GM19397 (cell line): ENCODE data around the gene CTSF.
"Not testable (repeated sequence)": the region's sequence is repeated elsewhere in the genome, so short reads cannot be mapped to it uniquely, and the experiment has no call there.

Source experiments
- ATAC-seq: cut with Tn5 transposase; IDR thresholded peaks from one replicate; pipeline ENCODE4 v1.9.1; 2021; ENCODE audit warnings: mild to moderate bottlenecking, moderate library complexity; ENCODE audit not compliant: unreplicated experiment

CTSF gene

GRCh38 chr11:66589996-66590675 lies 21.7 kb upstream of the CTSF start:
- ATAC-seq, result no peak

DNA sequence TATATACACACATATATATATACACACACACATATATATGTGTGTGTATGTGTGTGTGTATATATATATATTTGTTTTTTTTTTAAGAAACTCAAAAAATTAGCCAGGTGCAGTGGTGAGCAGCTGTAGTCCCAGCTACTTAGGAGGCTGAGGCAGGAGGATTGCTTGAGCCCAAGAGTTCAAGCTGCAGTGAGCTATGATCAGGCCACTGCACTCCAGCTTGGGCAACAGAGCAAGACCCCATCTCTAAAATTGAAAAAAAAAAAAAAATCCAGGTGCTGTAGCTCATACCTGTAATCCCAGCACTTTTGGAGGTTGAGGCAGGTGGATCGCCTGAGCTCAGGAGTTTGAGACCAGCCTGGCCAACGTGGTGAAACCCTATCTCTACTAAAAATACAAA lies 20.9 kb upstream of the CTSF start:
- not testable (repeated sequence) for ATAC-seq

DNA sequence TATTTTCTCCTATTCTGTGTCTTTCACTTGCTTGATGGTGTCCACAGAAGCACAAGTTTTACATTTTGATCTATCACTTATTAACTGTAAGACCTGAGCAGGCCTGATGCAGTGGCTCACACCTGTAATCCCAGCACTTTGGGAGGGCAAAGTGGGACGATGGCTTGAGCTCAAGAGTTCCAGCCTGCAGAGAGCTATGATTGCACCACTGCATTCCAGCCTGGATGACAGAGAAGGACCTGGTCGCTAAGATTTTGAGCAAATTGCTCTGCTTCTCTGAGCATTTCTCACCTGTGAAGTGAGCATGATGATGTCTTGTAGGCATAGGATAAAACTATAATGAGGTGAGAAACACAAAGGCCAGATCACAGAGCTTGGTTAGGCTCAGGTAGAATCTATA lies 17.7 kb upstream of the CTSF start:
- no peak for ATAC-seq

DNA sequence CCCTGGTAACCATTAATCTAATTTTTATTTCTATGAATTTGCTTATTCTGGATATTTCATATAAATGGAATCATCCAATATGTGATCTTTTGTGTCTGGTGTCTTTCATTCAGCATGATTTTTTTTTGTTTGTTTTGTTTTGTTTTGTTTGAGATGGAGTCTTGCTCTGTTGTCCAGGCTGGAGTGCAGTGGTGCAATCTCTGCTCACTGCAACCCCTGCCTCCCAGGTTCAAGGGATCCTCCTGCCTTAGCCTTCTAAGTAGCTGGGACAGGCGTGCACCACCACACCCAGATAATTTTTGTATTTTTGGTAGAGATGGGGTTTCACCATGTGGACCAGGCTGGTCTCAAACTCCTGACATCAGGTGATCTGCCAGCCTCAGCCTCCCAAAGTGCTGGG lies 17.0 kb upstream of the CTSF start:
- ATAC-seq, result not testable (repeated sequence)

GRCh38 chr11:66582565-66583147 lies 14.2 kb upstream of the CTSF start:
- not testable (repeated sequence) for ATAC-seq

GRCh38 chr11:66581261-66581660 lies 12.9 kb upstream of the CTSF start:
- no peak for ATAC-seq

GRCh38 chr11:66580803-66581202 lies 12.4 kb upstream of the CTSF start:
- no peak for ATAC-seq

- no peak for ATAC-seq
Observed at GRCh38 chr11:66579017-66579606, 10.7 kb upstream of the CTSF start.

- ATAC-seq, result no peak
Observed at GRCh38 chr11:66570850-66571180, 2.4 kb upstream of the CTSF start.

- ATAC-seq, result no peak
Observed at GRCh38 chr11:66570079-66570849, 1.9 kb upstream of the CTSF start.

DNA sequence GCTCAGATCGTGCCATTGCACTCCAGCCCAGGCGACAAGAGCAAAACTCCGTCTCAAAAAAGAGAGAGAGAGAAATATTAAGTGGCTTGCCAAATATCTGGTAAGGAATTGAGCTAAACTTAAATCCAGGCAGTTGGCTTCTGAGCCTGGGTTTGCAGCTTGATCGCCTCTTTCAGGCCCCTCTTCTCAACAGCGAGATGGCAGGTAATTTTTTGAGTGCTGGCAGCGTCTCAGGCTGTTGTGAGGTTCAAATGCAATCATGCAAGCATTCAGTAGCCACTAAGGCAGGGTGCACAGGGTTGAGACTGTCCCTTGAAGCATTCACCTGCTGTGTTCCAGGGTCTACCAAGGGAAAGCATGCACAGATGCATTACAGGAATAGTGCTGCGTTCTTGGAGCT lies 670 bp upstream of the CTSF start:
- no peak for ATAC-seq

DNA sequence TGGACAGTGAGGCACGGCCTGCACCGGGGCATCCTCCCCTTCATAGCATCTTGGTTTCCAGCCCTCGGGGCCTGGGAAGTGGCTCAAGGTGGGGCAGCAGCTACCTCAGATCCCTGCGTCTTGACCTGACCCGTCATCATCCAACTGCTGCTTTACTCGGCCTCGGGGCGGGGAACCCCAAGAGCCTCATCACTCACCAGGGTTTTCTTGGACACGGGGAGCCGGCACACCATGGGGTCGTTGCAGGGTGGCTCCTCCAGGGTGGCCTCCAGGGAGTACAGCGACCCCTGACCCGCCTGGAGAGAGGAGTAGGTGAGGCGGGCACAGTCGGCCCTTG lies 651 bp downstream of the CTSF start:
- no peak for ATAC-seq

DNA sequence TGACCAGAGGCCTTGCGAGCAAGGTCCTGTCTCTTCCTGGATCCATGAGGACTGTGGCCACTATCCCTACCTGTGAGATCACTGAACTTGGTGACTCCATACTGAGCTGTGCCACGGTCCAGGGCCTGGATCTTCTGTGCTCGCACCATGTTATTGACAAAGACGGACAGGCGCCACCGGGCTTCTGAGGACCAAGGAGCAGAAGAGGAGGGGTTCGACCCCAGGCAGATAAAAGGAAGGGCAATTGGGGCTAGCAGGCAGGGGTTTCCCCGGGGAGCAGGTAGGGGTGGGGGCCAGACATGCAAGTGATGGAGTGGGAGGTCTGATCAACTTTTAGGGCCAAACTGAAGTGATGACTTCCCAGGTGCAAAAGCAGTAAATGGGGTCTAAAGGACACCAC lies 2.2 kb downstream of the CTSF start:
- ATAC-seq, result no peak

DNA sequence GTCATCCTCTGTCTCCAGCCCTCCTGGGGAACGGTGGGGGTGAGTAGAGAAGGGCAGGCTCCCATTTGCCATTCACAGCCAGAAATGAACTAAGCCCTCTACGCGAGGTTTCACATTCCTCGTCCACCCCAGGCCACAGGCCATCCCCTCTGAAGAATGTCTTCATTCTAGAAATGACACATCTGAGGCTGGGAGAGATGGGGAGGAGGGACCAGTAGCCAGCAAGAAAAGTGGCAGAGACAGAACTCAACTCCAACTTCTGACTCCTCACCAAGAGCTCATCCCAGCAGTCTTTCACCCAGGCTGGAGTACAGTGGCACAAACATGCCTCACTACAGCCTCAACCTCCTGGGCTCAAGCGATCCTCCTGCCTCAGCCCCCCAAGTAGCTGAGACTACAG lies 3.4 kb downstream of the CTSF start:
- ATAC-seq, result no peak

DNA sequence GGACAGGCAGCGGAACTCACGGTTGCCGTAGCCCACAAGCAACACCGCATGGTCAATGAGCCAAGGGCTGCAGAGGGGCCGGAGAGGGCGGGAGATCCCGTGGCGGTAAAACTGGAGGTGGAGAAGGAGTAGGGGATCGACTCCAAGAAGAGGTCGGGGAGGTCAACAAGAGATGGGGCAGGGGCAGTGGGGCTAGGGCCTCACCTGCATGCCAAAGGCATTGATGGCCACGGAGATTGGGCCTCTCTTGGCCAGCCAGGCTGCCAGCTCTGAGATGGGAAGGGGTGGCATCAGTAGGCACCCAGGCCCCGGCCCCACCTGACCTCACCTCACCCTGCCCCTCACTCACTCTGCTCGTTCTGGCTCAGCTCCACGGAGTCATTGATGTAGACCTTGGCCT lies 3.9 kb downstream of the CTSF start:
- ATAC-seq, result no peak

DNA sequence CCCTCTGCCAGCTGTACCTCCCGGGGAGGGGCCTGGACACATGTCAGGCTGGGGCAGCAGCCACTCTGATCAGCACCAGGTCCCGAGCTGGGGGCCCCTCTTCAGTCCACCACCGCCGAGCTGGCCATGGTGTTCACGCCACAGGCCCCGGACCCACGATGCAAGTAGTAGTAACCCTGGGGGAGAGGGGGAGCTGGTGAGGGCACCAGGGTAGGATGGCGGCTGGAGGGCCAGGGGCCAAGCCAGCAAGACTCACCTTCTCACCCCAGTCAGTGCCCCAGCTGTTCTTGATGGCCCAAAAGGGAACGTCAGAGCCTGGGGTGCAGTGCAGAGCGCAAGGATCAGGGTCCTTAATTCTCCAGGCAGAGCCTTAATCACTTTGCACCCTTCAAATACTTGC lies 4.6 kb downstream of the CTSF start:
- no peak for ATAC-seq

- ATAC-seq, result no peak
Observed at GRCh38 chr11:66562907-66563583, 5.4 kb downstream of the CTSF start.

DNA sequence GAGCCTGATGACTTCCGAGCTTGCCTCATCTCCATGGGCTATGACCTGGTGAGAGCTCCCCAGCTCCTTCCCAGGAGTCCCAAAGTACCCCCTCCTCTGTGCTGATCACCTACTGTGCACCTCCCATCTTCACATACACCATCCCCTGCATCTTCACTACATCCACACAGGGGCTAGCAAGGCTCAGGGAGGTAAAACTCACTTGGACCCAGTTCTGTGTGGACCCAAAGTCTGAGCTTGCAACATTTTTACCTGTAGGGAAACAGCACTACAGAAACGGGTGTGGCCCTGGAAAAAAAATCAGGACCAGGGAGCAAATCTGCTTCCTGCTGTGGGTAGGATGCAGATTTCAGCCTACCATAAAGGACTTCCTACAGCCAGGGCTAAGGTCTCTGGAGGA lies 6.1 kb downstream of the CTSF start:
- ATAC-seq, result no peak

DNA sequence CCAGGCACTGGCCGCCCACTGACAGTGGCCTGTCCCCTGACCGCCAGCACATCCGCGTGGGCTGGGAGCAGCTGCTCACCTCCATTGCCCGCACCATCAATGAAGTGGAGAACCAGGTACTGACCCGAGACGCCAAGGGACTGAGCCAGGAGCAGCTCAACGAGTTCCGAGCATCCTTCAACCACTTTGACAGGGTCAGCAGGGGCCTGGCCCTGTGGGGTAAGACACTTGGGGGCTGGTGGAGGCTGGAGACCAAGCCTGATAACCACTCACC lies 6.5 kb downstream of the CTSF start:
- ATAC-seq, result no peak

DNA sequence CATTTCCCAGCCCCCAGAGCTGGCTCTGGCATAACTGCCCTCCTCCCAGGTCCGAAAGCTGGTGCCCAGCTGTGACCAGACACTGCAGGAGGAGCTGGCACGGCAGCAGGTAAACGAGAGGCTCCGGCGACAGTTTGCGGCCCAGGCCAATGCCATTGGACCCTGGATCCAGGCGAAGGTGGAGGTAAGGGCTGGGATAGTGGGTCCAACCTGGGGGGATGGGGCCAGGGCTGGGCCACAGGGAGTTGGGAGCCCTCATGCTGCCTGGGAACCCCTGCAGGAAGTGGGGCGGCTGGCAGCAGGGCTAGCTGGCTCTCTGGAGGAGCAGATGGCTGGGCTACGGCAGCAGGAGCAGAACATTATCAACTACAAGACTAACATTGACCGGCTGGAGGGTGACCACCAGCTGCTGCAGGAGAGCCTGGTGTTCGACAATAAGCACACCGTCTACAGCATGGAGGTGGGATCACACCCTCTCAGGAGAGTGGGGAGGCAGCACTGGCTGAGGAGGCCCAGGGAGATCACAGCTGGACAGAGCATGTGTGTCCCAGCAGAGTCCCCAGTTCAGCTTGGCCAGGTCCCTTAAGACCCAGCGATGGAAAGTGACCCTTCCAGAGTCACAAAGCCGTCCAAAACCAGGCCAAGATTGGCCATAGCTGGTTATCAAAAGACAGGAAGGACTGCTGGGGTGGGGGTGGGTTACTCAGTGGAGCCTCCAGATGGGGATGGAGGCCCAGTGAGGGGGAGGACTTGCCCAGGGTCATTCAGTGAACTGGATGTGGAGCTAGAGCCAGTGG lies 7.0 kb downstream of the CTSF start:
- ATAC-seq, result no peak
